SH-SY5Y (cell line): ENCODE results near the gene ILKAP.

Experiments
- GATA2 ChIP-seq: IDR thresholded peaks from 2 replicates; pipeline ENCODE4 v1.6.1; 2011; ENCODE audit warnings: mild to moderate bottlenecking, low read depth, low read length
- GATA3 ChIP-seq: IDR thresholded peaks from 2 replicates; pipeline ENCODE4 v1.6.1; 2011; ENCODE audit warnings: low read depth, mild to moderate bottlenecking, low read length, moderate library complexity

DNA sequence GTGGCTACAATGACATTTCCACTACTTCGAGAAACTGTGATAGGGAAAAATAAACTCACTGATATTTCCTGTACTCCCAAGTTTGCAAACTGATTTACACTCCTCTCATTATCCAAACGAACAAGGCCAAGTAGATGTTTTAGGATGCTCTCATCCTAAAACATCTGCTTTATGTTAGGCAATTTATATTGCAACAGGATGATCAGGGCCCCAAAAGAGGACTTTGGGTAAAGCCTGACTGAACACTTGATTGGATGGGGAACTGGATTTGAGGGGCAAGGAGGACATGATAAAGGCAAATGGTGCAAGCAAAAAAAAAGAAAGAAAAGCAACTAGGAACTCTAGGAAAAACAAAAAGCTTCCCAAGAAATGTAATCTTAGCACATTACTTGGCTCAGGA lies 38.5 kb upstream of the ILKAP start:
- no peak for TF ChIP-seq GATA2
- TF ChIP-seq GATA3 = no peak
